Bronchial epithelial cell (primary cell): ENCODE measurements around the gene CNRIP1. TPM values are rescaled to one million over a fixed set of nuclear protein-coding genes. Genes with fewer than 3 reads are reported as not detected.
A peak's percentile ranks its signal among the peaks of the same experiment; 100 is the strongest.

Source experiments
- DNase-seq: peaks from one replicate; pipeline ENCODE4 v3.0.0-alpha.2; 2010; ENCODE audit warnings: low read depth
- FAIRE-seq: peaks from 2 replicates; lab custom pipeline; 2011; peaks lifted over from hg19 to GRCh38; lab: Jason Lieb, UNC
- H3K27me3 ChIP-seq: 2 replicates; pipeline ENCODE4 v1.5.1; 2011; ENCODE audit warnings: low read length; ENCODE audit not compliant: control insufficient read depth, insufficient read depth
- H3K36me3 ChIP-seq: 2 replicates; pipeline ENCODE4 v1.5.1; 2011; ENCODE audit warnings: low read length; ENCODE audit not compliant: control insufficient read depth, insufficient read depth
- H3K4me3 ChIP-seq: 2 replicates; pipeline ENCODE4 v1.5.1; 2011; ENCODE audit warnings: mild to moderate bottlenecking, low read depth, low read length, control low read depth
- CTCF ChIP-seq: IDR thresholded peaks from 2 replicates; pipeline ENCODE4 v1.5.1; 2011; ENCODE audit warnings: mild to moderate bottlenecking, moderate library complexity, low read length, control low read depth, inconsistent platforms; ENCODE audit not compliant: insufficient read depth, severe bottlenecking
- total RNA-seq: library from RNA; depleted of rRNA; stranded (reverse); fragments of >200 nt; gene quantifications from 2 replicates; pipeline ENCODE4 v1.2.1, GENCODE V29; 2014

Gene CNRIP1
- total RNA-seq, 1 donor from 2014 or later: 0.26 TPM

GRCh38 chr2:68328901-68329300 is 9.2 kb upstream of the CNRIP1 start:
- FAIRE-seq: peak; percentile 32
- Histone ChIP-seq H3K27me3 (no peaks in the 10 kb centered on the region), H3K36me3 (no peaks in the 10 kb centered on the region), H3K4me3 (no peak overlapping the region)
- no peak for DNase-seq
- no peak for TF ChIP-seq CTCF

GRCh38 chr2:68325056-68325455 is 5.3 kb upstream of the CNRIP1 start:
- Histone ChIP-seq H3K4me3 (no peak overlapping the region), H3K27me3 (no peaks in the 10 kb centered on the region), H3K36me3 (no peaks in the 10 kb centered on the region)
- no peak for TF ChIP-seq CTCF
- FAIRE-seq (no peak), DNase-seq (no peak)

GRCh38 chr2:68320118-68320641 is 431 bp upstream of the CNRIP1 start:
- H3K36me3 ChIP-seq: no peaks in the 10 kb centered on the region
- FAIRE-seq (no peak), DNase-seq (peak; percentile 70)
- H3K27me3 ChIP-seq: peaks cover 7% of the 10 kb centered on the region
- H3K4me3 ChIP-seq: no peak overlapping the region
- TF ChIP-seq CTCF: no peak

DNA sequence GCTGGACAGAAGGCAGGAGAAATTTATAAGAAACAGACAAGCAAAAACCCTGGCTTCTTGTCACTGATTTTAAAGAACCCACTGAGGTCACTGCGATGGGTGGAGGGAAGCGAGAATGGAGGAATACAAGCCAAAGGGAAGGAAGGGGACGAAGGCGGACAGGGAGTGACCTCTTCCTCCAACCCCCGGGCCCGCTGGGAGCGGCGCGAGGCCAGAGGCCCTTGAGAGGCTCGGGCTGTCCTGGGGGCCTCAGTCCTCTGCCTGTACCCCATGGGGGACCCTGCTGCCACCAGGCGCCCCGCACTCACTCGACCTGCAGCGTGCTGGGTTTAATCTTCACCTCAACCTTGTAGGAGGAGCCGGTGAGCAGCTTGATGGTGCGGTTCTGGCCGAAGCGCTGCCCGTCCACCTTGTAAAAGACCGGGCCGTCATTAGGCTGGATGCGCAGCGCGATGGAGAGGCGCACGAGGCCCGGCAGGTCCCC is 793 bp downstream of the CNRIP1 start:
- Histone ChIP-seq H3K27me3 (peaks cover 7% of the 10 kb centered on the region), H3K4me3 (peak overlapping the region; percentile 34), H3K36me3 (no peaks in the 10 kb centered on the region)
- FAIRE-seq (no peak), DNase-seq (no peak)
- no peak for TF ChIP-seq CTCF

- H3K4me3 ChIP-seq: no peak overlapping the region
- no peak for FAIRE-seq
Observed at GRCh38 chr2:68317971-68318913, 1.5 kb downstream of the CNRIP1 start.

More at GRCh38 chr2:68317971-68318913, 1.5 kb downstream of the CNRIP1 start:
- DNase-seq: no peak
- Histone ChIP-seq H3K36me3 (no peaks in the 10 kb centered on the region), H3K27me3 (peaks cover 7% of the 10 kb centered on the region)
- no peak for TF ChIP-seq CTCF
